Astrocyte of the cerebellum (primary cell): ENCODE measurements around the gene BAMBI.

Experiments used
- DNase-seq: peaks from one replicate; pipeline ENCODE4 v3.0.0-alpha.2; 2011; ENCODE audit warnings: low read depth
- H3K4me3 ChIP-seq: 2 replicates; pipeline ENCODE4 v1.5.1; 2011; ENCODE audit warnings: mild to moderate bottlenecking, low read depth, low read length, moderate library complexity
- in situ Hi-C: cut with HindIII; loops from 2 replicates; pipeline ENCODE4 v1.10.0; 2017; ENCODE audit warnings: low sequenced_read_pairs
- TF ChIP-seq, protein P1 (sequence below): IDR thresholded peaks from 2 replicates; pipeline ENCODE4 v1.5.1; 2012; ENCODE audit warnings: low read length, low read depth, moderate library complexity, mild to moderate bottlenecking; ENCODE audit errors: missing control alignments

The BAMBI gene

DNA sequence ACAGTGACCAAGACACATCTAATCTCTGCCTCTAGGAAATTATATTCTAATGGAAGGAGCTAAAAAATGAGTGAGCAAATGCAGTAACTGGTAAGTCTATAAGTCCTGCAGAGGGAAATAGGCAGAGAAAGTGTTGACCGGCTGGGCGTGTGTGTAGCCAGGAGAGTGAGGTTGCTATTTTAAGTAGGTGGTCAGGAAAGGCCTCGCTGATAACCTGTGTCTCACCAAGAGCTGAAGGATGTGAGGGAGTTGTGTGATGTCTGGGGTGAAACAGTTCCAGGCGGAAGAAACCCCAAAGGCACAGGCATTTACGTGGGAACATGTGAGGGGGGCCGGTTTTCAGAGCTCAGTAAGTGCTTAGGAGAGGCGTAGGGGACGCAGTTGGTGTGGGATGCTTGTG, 54.8 kb downstream of the BAMBI start:
- TF ChIP-seq, protein P1, sequence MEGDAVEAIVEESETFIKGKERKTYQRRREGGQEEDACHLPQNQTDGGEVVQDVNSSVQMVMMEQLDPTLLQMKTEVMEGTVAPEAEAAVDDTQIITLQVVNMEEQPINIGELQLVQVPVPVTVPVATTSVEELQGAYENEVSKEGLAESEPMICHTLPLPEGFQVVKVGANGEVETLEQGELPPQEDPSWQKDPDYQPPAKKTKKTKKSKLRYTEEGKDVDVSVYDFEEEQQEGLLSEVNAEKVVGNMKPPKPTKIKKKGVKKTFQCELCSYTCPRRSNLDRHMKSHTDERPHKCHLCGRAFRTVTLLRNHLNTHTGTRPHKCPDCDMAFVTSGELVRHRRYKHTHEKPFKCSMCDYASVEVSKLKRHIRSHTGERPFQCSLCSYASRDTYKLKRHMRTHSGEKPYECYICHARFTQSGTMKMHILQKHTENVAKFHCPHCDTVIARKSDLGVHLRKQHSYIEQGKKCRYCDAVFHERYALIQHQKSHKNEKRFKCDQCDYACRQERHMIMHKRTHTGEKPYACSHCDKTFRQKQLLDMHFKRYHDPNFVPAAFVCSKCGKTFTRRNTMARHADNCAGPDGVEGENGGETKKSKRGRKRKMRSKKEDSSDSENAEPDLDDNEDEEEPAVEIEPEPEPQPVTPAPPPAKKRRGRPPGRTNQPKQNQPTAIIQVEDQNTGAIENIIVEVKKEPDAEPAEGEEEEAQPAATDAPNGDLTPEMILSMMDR: no peak
- DNase-seq: no peak
- no peak overlapping the region for H3K4me3 ChIP-seq
- in situ Hi-C loops: no loop called here
